HepG2 (cell line): Measurements from ENCODE around the gene CPT1A. TPM values are rescaled to one million over a fixed set of nuclear protein-coding genes. Genes with fewer than 3 reads are reported as not detected.
A peak's percentile ranks its signal among the peaks of the same experiment; 100 is the strongest.

Experiments used
- ELF1 ChIP-seq: sonication (generic); formaldehyde crosslinking; IDR thresholded peaks from 2 replicates; pipeline ENCODE4 v1.4.0; 2020; ENCODE audit warnings: missing genetic modification reagents
- GABPA ChIP-seq, 2 experiments: IDR thresholded peaks; 2 replicates each; pipeline ENCODE4 v1.6.1; 2011 to 2016; ENCODE audit warnings: low read depth in 2 of 2, low read length in 1 of 2, missing biosample characterization in 1 of 2, missing genetic modification characterization in 1 of 2
- GLMP ChIP-seq: sonication (generic); formaldehyde crosslinking; IDR thresholded peaks from 2 replicates; pipeline ENCODE4 v1.9.0; 2021; ENCODE audit warnings: missing genetic modification reagents, mild to moderate bottlenecking, borderline replicate concordance
- HINFP ChIP-seq: sonication (generic); formaldehyde crosslinking; IDR thresholded peaks from 2 replicates; pipeline ENCODE4 v1.4.0; 2020; ENCODE audit warnings: low read depth, mild to moderate bottlenecking, missing genetic modification reagents
- HMGXB3 ChIP-seq: sonication (generic); formaldehyde crosslinking; IDR thresholded peaks from 2 replicates; pipeline ENCODE4 v1.4.0; 2020; ENCODE audit warnings: missing genetic modification reagents, borderline replicate concordance
- HOXA9 ChIP-seq: sonication (generic); formaldehyde crosslinking; IDR thresholded peaks from 2 replicates; pipeline ENCODE4 v1.8.1; 2022; ENCODE audit warnings: missing genetic modification reagents, mild to moderate bottlenecking, moderate library complexity, borderline replicate concordance
- KMT2B ChIP-seq: IDR thresholded peaks from 2 replicates; pipeline ENCODE4 v1.6.1; 2016; ENCODE audit warnings: missing genetic modification reagents, missing compliant biosample characterization
- PHF5A ChIP-seq: IDR thresholded peaks from one replicate; pipeline ENCODE4 v1.6.1; 2018; ENCODE audit warnings: low read depth, missing genetic modification reagents; ENCODE audit not compliant: unreplicated experiment
- PHF8 ChIP-seq: sonication (generic); formaldehyde crosslinking; IDR thresholded peaks from 2 replicates; pipeline ENCODE4 v1.5.0; 2020; ENCODE audit warnings: missing genetic modification reagents
- RFXANK ChIP-seq: IDR thresholded peaks from 2 replicates; pipeline ENCODE4 v1.6.1; 2016
- TSC22D2 ChIP-seq: sonication (generic); formaldehyde crosslinking; IDR thresholded peaks from 2 replicates; pipeline ENCODE4 v1.5.1; 2020; ENCODE audit warnings: missing genetic modification reagents, mild to moderate bottlenecking, borderline replicate concordance
- ZBTB4 ChIP-seq: sonication (generic); formaldehyde crosslinking; IDR thresholded peaks from 2 replicates; pipeline ENCODE4 v1.4.0; 2020; ENCODE audit warnings: missing genetic modification reagents, mild to moderate bottlenecking, borderline replicate concordance
- ZGPAT ChIP-seq: IDR thresholded peaks from 2 replicates; pipeline ENCODE4 v1.6.1; 2016; ENCODE audit warnings: mild to moderate bottlenecking
- ZMYM2 ChIP-seq: sonication (generic); formaldehyde crosslinking; IDR thresholded peaks from 2 replicates; pipeline ENCODE4 v1.8.0; 2022; ENCODE audit warnings: mild to moderate bottlenecking, missing genetic modification reagents
- ZNF615 ChIP-seq: sonication (generic); formaldehyde crosslinking; IDR thresholded peaks from 2 replicates; pipeline ENCODE4 v1.5.0; 2020; ENCODE audit warnings: mild to moderate bottlenecking, missing genetic modification reagents, borderline replicate concordance
- ZNF672 ChIP-seq: sonication (generic); formaldehyde crosslinking; IDR thresholded peaks from 2 replicates; pipeline ENCODE4 v1.8.1; 2022; ENCODE audit warnings: missing genetic modification reagents
- ZNF772 ChIP-seq: sonication (generic); formaldehyde crosslinking; IDR thresholded peaks from 2 replicates; pipeline ENCODE4 v1.5.0; 2020; ENCODE audit warnings: mild to moderate bottlenecking, missing genetic modification reagents
- polyA plus RNA-seq, 8 experiments: library from polyadenylated mRNA; depleted of rRNA in 3 of 8; stranded (reverse) in 7 of 8; unstranded in 1 of 8; fragments of >200 nt; fragmentation: Illumina TruSeq in 4 of 8; extraction: Trizol in 4 of 8; gene quantifications; 2 replicates each; pipeline versions ENCODE4 v1.2.1 to v1.2.3, GENCODE V29; 2011 to 2016; ENCODE audit warnings: low read depth in 4 of 8, missing spikeins in 1 of 8, mixed read lengths in 1 of 8; ENCODE audit not compliant: insufficient read depth in 1 of 8
- total RNA-seq, 5 experiments: library from RNA; depleted of rRNA; stranded (reverse); fragments of >200 nt; fragmentation: Illumina TruSeq; extraction: Trizol; gene quantifications; 2 replicates each; pipeline ENCODE4 v1.2.3, GENCODE V29; 2016; ENCODE audit warnings: low read depth in 1 of 5

Gene CPT1A
- total and polyA plus RNA-seq, 2 of the 13 experiments (the other 11 are each of a cell fraction or from before 2014, with no cell fraction given), result 7.0 to 7.1 TPM

- TF ChIP-seq ZNF672 (CRISPR knock-in tag) (no peak), RFXANK (CRISPR knock-in tag) (no peak), ZGPAT (peak; percentile 95), GLMP (no peak), ZMYM2 (CRISPR knock-in tag) (peak; percentile 84), ELF1 (CRISPR knock-in tag) (peak; percentile 41; the same call in 1 of the 2 replicates), HINFP (CRISPR knock-in tag) (peak; percentile 87), ZBTB4 (CRISPR knock-in tag) (peak; percentile 90; the same call in 1 of the 2 replicates), PHF5A (peak; percentile 41), PHF8 (peak; percentile 50), TSC22D2 (CRISPR knock-in tag) (no peak), HMGXB3 (CRISPR knock-in tag) (peak; percentile 75; the same call in 1 of the 2 replicates), ZNF772 (CRISPR knock-in tag) (peak; percentile 98), HOXA9 (peak; percentile 41; the same call in 1 of the 2 replicates), KMT2B (CRISPR knock-in tag) (0 out of 2 replicates have a peak, but pooled peaks have one; percentile 62), ZNF615 (CRISPR knock-in tag) (peak; percentile 73; the same call in 1 of the 2 replicates), GABPA (IDR thresholded peaks at IDR 0.05; ENCODE audit: low read depth, low read length) (no peak), GABPA (CRISPR knock-in tag; IDR thresholded peaks at IDR 0.05; ENCODE audit: low read depth) (peak; percentile 73)
These were observed 3.8 kb upstream of the CPT1A start (continued) for GRCh38 chr11:68845351-68846002.
